Measurements from ENCODE around the gene SNX27. TPM values are rescaled to one million over a fixed set of nuclear protein-coding genes. Genes with fewer than 3 reads are reported as not detected.
A peak's percentile ranks its signal among the peaks of the same experiment; 100 is the strongest.

Gene SNX27
- total RNA-seq, 2 donors from 2014 or later = 30.3 to 34.8 TPM

DNA sequence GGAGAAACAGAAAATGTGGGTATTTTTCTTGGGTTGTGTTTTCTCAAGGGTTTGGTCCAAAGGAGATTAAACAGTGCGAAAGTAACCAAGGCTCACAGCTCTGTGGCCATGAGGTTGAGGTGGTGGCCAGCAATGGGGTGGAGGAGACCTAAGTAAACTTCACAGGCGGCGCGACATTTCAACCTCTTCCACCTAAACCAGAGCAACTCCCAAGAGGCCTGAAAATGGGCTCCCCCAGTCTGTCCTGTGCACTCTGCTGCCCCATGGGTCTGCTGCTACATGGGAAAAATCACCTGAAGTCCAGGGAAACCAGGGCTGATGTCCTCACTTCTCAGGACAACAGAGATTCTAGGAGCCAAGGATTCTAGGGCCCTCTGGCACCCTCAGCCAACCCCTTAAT lies 92.4 kb downstream of the SNX27 start:
- Mint-ChIP-seq H3K27ac (no peak overlapping the region), H3K27me3 (ENCODE audit: low read depth) (no peaks in the 10 kb centered on the region), H3K9me3 (no peaks in the 10 kb centered on the region), H3K4me1 (ENCODE audit: low read depth) (no peaks in the 10 kb centered on the region), H3K36me3 (ENCODE audit: insufficient read depth in 2 of 2) (peaks cover 0 to 1% of the 10 kb centered on the region in 2 donors), H3K4me3 (no peak overlapping the region)
- ATAC-seq (replicated peaks in 1 of 2) (no peak), DNase-seq (no peak)

GRCh38 chr1:151705146-151705545 lies 93.3 kb downstream of the SNX27 start:
- H3K4me1 Mint-ChIP-seq (ENCODE audit: low read depth) = no peaks in the 10 kb centered on the region
- H3K9me3 Mint-ChIP-seq = no peaks in the 10 kb centered on the region
- H3K27ac Mint-ChIP-seq = no peak overlapping the region
- H3K27me3 Mint-ChIP-seq (ENCODE audit: low read depth) = no peaks in the 10 kb centered on the region
- peaks cover 0 to under 1% of the 10 kb centered on the region in 2 donors for H3K36me3 Mint-ChIP-seq (ENCODE audit: insufficient read depth in 2 of 2)
- DNase-seq = no peak
- H3K4me3 Mint-ChIP-seq = no peak overlapping the region
- ATAC-seq (replicated peaks in 1 of 2) = no peak

DNA sequence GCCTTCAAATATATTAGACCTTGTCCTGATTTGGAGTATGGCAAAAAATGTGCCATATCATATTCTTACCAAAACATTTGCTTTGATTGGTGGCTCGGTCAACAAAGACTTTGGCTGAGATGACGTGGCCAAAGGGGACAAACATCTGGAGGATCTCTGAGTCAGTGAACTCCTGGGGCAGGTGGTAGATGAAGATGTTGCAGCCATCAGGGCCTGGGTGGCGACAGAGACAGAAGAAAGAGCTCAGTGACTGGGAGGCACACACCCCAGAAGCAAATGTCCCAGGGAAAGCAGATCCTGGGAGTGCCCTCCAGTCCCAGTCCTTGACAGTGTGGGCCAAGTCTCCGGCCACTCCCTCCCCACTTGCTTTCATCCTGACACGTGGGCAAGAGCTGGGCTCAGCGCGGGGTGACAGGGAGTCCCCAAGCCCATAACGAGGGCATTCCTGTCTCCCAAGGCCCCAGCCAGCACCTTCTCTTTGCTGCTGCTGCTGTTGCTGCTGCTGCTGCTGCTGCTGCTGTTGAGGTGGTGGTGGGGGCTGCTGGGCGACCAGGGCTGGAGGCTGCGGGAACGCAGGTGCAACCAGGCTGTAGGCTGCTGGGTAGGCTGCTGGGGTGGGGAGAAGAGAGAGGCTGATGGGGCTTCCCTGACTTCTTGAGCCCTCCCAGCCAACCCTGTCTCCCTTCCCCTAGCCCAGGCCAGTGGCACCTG lies 94.1 kb downstream of the SNX27 start:
- DNase-seq (no peak), ATAC-seq (replicated peaks in 1 of 2) (peak in 1 of 2 donors; percentile 13)
- Mint-ChIP-seq H3K27me3 (ENCODE audit: low read depth) (no peaks in the 10 kb centered on the region), H3K9me3 (no peaks in the 10 kb centered on the region), H3K4me1 (ENCODE audit: low read depth) (no peaks in the 10 kb centered on the region), H3K27ac (no peak overlapping the region), H3K36me3 (ENCODE audit: insufficient read depth in 2 of 2) (no peaks in the 10 kb centered on the region), H3K4me3 (no peak overlapping the region)

GRCh38 chr1:151706464-151707415 lies 94.9 kb downstream of the SNX27 start:
- ATAC-seq (replicated peaks in 1 of 2) (peak in 1 of 2 donors; percentile 16), DNase-seq (no peak)
- no peaks in the 10 kb centered on the region for H3K9me3 Mint-ChIP-seq
- no peaks in the 10 kb centered on the region for H3K4me1 Mint-ChIP-seq (ENCODE audit: low read depth)
- H3K27me3 Mint-ChIP-seq (ENCODE audit: low read depth) = no peaks in the 10 kb centered on the region
- no peaks in the 10 kb centered on the region for H3K36me3 Mint-ChIP-seq (ENCODE audit: insufficient read depth in 2 of 2)
- H3K27ac Mint-ChIP-seq = no peak overlapping the region
- H3K4me3 Mint-ChIP-seq = no peak overlapping the region

DNA sequence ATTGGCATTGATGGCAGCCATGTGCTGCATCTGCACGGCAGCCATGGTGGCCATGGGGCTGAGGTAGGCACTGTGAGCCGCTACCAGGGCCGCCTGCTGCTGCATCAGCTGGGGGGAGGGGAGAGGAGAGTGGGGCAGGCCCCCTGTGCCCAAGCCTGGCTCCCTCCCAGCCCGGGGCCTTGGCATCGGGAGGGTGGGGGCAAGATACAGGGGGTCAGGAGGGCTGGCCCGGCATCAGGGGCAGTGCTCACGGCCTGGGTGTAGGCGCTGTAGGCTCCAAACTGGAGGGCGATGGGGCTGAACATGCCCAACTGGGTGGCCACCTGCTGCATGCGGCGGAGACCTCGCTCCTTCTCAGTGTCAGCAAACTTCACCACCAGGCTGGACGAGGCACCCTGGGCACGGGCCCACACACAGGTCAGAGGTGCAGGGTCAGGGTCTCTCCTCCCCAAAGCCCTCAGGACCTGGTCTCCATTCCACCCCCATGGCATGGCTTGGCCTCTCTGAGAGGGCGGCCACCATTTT lies 95.8 kb downstream of the SNX27 start:
- H3K27ac Mint-ChIP-seq = no peak overlapping the region
- H3K9me3 Mint-ChIP-seq = no peaks in the 10 kb centered on the region
- no peaks in the 10 kb centered on the region for H3K4me1 Mint-ChIP-seq (ENCODE audit: low read depth)
- H3K27me3 Mint-ChIP-seq (ENCODE audit: low read depth) = no peaks in the 10 kb centered on the region
- no peak for ATAC-seq (replicated peaks in 1 of 2)
- H3K4me3 Mint-ChIP-seq = no peak overlapping the region
- DNase-seq = no peak
- no peaks in the 10 kb centered on the region for H3K36me3 Mint-ChIP-seq (ENCODE audit: insufficient read depth in 2 of 2)

- DNase-seq = no peak
- H3K9me3 Mint-ChIP-seq = no peaks in the 10 kb centered on the region
- H3K4me1 Mint-ChIP-seq (ENCODE audit: low read depth) = no peaks in the 10 kb centered on the region
- H3K27me3 Mint-ChIP-seq (ENCODE audit: low read depth) = peaks cover under 1% of the 10 kb centered on the region
- H3K36me3 Mint-ChIP-seq (ENCODE audit: insufficient read depth in 2 of 2) = no peaks in the 10 kb centered on the region
- ATAC-seq (replicated peaks in 1 of 2) = no peak
- no peak overlapping the region for H3K27ac Mint-ChIP-seq
- H3K4me3 Mint-ChIP-seq = no peak overlapping the region
Measured at GRCh38 chr1:151708891-151709290, 97.0 kb downstream of the SNX27 start.

DNA sequence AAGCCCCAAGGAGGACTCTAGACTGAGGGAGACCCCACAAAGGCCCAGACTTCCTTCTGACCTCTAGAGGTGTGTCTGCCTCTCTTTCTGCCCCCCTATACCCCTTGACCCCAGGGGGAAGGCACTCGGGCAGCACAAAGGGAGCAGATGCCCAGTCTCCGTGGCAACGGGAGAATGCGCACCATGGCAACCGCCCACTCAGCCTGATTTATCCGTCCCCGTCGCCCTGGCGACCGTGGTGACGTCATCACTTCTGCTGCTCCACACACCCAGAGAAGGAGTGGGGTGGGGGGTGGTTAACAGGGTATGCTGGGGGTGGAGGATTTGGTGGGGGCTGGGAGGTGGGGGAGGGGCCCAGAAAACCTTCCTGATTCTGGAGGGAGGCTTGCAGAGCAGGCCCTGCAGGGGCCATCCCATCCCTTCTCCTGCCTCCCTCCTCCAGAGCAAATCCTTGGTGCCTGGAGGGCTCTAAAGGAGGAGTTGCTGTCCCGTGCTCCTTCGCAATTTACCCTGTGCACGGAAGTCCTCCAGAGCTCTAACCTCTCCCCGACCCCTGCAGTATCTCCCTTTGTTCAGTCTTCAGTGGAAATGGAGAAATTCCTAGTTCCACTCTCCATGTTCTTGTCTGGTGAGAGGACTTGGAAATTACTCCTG lies 98.5 kb downstream of the SNX27 start:
- Mint-ChIP-seq H3K4me3 (no peak overlapping the region), H3K27ac (no peak overlapping the region), H3K27me3 (ENCODE audit: low read depth) (peaks cover 15% of the 10 kb centered on the region), H3K4me1 (ENCODE audit: low read depth) (no peaks in the 10 kb centered on the region), H3K36me3 (ENCODE audit: insufficient read depth in 2 of 2) (no peaks in the 10 kb centered on the region), H3K9me3 (no peaks in the 10 kb centered on the region)
- ATAC-seq (replicated peaks in 1 of 2) (peak in 1 of 2 donors; percentile 34), DNase-seq (peak; percentile 19 to 34)

DNA sequence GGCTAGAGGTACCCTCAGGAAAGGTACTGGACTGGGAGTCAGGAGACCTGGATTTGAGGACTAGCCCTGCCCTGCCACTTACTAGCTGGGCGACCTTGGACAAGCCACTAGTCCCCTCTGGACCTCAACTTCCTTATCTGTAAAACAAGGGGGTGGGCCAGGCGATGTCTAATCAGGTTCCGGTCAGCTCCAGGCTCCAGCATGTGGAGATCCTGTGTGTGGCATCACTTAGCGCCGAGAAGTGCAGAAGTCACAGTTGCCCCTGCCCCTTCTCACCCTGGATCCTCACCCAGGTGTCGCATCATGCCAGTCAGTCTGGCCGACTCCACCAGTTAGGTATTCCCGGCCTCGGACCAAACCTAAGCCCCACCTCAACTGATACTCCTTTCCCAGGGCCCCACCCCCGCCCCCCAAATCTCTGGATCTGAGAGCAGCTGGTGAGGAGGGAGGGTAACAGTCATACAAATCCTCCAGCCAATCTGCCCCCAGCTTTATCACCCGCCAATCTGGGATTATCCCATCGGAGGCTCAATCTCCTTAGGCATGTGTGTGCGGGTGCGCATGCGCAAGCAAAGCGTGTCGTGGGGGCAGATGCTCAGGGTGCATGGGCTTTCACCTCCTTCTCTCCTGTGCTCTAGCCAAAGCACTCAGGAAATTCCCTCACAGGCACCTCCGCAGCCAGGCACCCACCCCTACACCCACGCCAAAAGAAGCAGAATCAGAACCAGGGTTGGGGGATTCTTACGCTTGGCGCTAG lies 99.4 kb downstream of the SNX27 start:
- Mint-ChIP-seq H3K9me3 (no peaks in the 10 kb centered on the region), H3K27me3 (ENCODE audit: low read depth) (peaks cover 24% of the 10 kb centered on the region), H3K4me3 (no peak overlapping the region), H3K27ac (no peak overlapping the region), H3K4me1 (ENCODE audit: low read depth) (no peaks in the 10 kb centered on the region), H3K36me3 (ENCODE audit: insufficient read depth in 2 of 2) (no peaks in the 10 kb centered on the region)
- ATAC-seq (replicated peaks in 1 of 2) (no peak), DNase-seq (no peak)

DNA sequence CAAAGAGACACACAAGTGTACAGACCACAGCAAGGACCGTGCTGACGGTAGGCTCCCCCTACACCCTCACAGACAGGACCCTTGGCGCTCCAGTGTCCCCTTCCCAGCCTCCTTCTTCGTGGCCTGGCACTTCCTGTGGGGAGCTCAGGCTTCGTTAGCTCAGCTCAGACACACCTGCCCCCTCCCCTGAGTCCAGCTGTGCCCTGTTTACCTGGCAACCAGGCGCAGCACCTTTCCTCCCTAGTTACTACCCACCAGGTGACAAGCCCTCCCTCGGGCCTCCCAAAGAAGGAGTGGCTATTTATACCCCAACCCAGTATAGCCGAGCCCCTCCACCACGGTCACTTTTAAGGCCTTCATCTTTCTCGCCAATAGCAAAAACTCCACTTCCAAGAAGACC lies 100.1 kb downstream of the SNX27 start:
- H3K4me1 Mint-ChIP-seq (ENCODE audit: low read depth) = peaks cover 4% of the 10 kb centered on the region
- no peaks in the 10 kb centered on the region for H3K36me3 Mint-ChIP-seq (ENCODE audit: insufficient read depth in 2 of 2)
- H3K27me3 Mint-ChIP-seq (ENCODE audit: low read depth) = peaks cover 29% of the 10 kb centered on the region
- no peak for ATAC-seq (replicated peaks in 1 of 2)
- no peak overlapping the region for H3K27ac Mint-ChIP-seq
- no peaks in the 10 kb centered on the region for H3K9me3 Mint-ChIP-seq
- DNase-seq = no peak
- H3K4me3 Mint-ChIP-seq = no peak overlapping the region

- no peaks in the 10 kb centered on the region for H3K36me3 Mint-ChIP-seq (ENCODE audit: insufficient read depth in 2 of 2)
- peaks cover 8% of the 10 kb centered on the region for H3K4me1 Mint-ChIP-seq (ENCODE audit: low read depth)
- H3K27ac Mint-ChIP-seq = no peak overlapping the region
- no peaks in the 10 kb centered on the region for H3K9me3 Mint-ChIP-seq
- no peak overlapping the region for H3K4me3 Mint-ChIP-seq
- ATAC-seq (replicated peaks in 1 of 2) (no peak), DNase-seq (no peak)
- peaks cover 40% of the 10 kb centered on the region for H3K27me3 Mint-ChIP-seq (ENCODE audit: low read depth)
Measured at GRCh38 chr1:151713044-151713443, 101.2 kb downstream of the SNX27 start.

DNA sequence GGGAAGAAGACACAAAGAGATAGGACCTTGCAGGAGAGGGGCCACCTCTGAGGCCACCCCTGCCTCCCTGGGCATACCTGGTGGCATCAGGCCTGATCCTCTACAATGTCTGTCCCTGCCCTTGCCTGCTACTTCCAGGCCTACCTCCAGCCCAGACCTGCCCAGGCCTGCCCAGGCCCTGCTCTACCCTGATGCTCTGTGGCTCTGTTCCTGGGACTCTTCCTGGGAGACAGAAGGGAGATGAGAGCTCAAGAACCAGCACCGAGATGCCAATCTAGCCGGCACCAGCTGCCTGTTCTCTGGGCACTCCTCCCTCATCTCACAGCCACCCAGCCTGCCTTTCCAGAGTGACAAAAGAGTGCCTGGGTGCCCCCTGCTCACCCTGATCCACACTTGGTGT lies 102.0 kb downstream of the SNX27 start:
- H3K4me1 Mint-ChIP-seq (ENCODE audit: low read depth) = peaks cover 8% of the 10 kb centered on the region
- DNase-seq = no peak
- H3K4me3 Mint-ChIP-seq = no peak overlapping the region
- H3K27me3 Mint-ChIP-seq (ENCODE audit: low read depth) = peaks cover 49% of the 10 kb centered on the region
- no peaks in the 10 kb centered on the region for H3K36me3 Mint-ChIP-seq (ENCODE audit: insufficient read depth in 2 of 2)
- no peak for ATAC-seq (replicated peaks in 1 of 2)
- no peaks in the 10 kb centered on the region for H3K9me3 Mint-ChIP-seq
- no peak overlapping the region for H3K27ac Mint-ChIP-seq

GRCh38 chr1:151714820-151715725 lies 103.2 kb downstream of the SNX27 start:
- no peaks in the 10 kb centered on the region for H3K9me3 Mint-ChIP-seq
- peaks cover 8% of the 10 kb centered on the region for H3K4me1 Mint-ChIP-seq (ENCODE audit: low read depth)
- peaks cover 61% of the 10 kb centered on the region for H3K27me3 Mint-ChIP-seq (ENCODE audit: low read depth)
- H3K27ac Mint-ChIP-seq = no peak overlapping the region
- no peak for DNase-seq
- H3K36me3 Mint-ChIP-seq (ENCODE audit: insufficient read depth in 2 of 2) = no peaks in the 10 kb centered on the region
- no peak overlapping the region for H3K4me3 Mint-ChIP-seq
- no peak for ATAC-seq (replicated peaks in 1 of 2)

All from activated T-cell treated with anti-CD3 and anti-CD28 coated beads, Interleukin-2, amount 50 U/mL, for 72 hours (primary cell).